Caki2 (cell line): Measurements from ENCODE around the gene CTU2. TPM values are rescaled to one million over a fixed set of nuclear protein-coding genes. Genes with fewer than 3 reads are reported as not detected.

Source experiments
- DNase-seq: peaks from one replicate; pipeline ENCODE4 v3.0.0-alpha.2; 2015; ENCODE audit warnings: low read depth
- in situ Hi-C: cut with HindIII; loops from 2 replicates; pipeline ENCODE4 v1.10.0; 2016; ENCODE audit warnings: low sequenced_read_pairs, low pct_unique_long_range_greater_than_20kb, mixed read lengths
- total RNA-seq: library from RNA; depleted of rRNA; stranded (reverse); fragments of >200 nt; shearing (Covaris generic); gene quantifications from 2 replicates; pipeline ENCODE4 v1.2.3, GENCODE V29; 2014; ENCODE audit warnings: low replicate concordance

The CTU2 gene
- total RNA-seq, 1 experiment from 2014 or later, result 36.2 TPM

GRCh38 chr16:88735616-88736015 lies 29.3 kb downstream of the CTU2 start:
- in situ Hi-C loops, result no loop called here
- DNase-seq, result no peak

DNA sequence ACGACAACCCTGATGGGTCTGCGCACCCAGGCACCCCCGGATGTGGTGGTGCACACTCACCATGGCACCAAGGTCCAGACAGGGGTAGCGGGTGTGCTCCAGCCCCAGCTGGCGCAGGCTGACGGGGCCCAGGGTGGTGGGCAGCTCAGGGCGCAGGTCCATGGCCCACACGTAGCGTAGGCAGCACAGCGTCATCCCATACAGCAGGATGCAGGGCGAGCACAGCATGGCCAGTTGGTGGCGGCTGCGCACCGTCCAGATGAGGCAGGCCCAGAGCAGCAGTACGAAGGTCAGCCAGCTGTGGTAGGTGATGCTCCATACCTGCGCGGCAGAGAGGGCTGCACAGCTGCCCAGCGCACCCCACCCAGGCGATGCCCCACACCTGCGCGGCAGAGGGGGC lies 29.8 kb downstream of the CTU2 start:
- no peak for DNase-seq
- in situ Hi-C loops, result no loop called here

DNA sequence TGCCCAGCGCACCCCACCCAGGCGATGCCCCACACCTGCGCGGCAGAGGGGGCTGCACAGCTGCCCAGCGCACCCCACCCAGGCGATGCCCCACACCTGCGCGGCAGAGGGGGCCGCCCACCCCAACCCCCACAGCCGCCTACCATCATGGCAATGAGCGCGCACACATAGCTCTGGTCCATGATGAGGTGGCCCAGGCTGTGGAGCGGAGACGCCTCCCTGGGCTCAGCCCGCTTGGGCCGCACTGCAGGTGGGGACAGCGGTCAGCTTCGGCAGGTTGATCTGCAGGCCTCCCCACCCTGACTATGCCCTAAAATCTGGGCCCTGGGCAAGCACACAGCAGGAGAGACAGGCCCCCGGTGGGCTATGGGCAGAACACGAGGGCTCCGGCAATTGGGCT lies 30.2 kb downstream of the CTU2 start:
- no peak for DNase-seq
- in situ Hi-C loops, result no loop called here

DNA sequence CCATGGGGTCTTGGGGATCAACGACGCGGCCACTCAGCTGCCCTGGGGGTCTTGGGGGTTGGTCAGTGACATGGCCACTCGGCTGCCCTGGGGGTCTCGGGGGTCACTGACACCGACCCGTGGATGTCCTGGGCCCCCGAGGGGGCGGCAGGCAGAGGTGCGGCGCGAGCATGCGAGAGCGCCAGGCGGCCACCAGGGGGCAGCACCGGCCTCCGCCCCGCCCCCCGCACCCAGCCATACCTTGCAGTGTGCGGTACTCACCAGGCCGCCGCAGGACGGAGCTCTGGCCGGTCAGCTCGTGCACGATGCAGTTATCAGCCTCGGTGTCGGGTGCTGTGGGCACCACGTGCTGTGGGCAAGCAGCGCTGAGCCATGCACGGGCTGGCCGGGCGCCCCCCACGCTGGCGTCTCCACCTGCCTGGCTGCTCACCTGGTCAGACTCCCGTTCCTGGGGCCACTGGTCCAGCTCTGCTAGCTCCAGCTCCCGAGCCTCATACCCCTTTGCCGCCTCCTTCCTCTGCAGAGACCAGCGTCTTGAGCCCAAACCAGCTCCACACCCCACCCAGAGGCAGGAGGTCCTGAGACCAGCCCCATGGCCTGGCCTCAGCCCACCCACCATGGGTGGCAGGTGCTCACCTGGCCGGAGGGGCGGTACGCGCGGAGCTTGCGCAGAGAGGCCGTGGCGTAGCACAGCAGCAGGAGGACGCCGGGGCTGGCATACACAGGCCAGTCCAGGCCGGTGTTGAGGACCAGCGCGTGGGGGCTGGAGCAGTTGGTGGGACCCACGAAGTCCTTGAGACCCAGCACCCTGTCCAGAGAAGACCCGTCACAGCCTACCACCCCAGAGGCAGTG lies 31.2 kb downstream of the CTU2 start:
- in situ Hi-C loops, result no loop called here
- peak; percentile 55 for DNase-seq

DNA sequence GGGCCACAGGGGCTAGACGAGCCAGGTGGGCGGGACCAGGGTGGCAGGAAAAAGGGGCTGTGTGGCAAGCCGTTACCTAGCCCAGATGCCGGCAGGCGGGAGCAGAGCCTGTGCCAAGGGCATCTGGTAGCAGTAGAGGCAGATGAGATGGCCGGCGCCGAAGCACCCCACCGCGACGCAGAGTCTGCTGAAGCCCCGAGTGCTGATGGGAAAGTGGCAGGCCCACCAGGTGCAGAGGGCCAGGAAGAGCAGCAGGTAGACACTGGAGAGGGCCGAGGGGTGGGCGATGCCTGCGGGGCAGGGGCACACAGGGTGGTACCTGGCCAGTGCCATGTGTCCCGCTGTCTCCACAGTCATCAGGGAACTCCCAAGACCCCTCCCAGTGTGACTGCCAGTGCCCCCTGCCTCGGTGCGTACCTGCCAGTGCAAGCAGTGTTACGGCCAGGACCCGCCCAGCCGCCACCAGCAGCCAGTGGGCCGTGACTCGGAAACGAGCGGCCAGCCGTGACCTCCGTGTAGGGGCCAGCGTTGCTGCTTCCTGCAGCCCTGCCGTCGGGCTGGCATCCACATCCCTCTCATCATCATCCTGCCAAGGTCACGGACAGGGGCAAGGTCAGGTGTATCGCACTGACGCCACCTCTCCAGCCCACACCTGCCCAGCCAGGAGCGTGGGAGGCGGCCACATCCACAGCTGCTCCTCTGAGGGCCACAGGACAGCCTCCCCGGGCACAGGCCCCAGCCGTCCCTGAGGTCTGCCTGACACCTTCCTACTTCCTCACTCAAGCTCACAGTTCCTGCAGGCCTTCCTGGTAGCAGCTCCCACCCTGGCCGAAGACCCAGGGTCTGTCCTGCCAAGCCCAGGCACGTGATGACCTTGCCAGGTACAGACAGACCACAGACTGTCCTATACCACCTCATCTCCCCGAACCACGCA lies 32.1 kb downstream of the CTU2 start:
- DNase-seq, result no peak
- in situ Hi-C loops, result no loop called here

- no peak for DNase-seq
- in situ Hi-C loops, result no loop called here
These were observed 33.1 kb downstream of the CTU2 start for GRCh38 chr16:88739139-88739976.

GRCh38 chr16:88739977-88740726 lies 33.8 kb downstream of the CTU2 start:
- in situ Hi-C loops, result no loop called here
- DNase-seq, result no peak

DNA sequence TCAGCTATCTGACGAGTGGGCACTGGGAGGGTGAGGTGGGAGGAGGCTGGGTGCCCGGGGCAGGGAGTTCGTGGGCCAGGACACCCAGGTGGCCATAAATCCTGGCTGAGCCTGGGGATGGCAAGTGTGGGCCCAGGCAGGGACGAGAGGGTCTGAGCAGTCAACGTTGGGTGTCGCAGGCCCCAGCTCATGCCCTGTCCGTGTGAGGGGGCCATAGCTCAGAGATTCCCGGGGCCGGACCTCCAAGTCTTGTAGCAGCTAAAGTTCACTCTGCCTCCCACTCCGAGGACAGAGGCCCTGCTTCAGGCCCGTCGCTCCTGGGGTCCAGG lies 34.4 kb downstream of the CTU2 start:
- in situ Hi-C loops, result no loop called here
- no peak for DNase-seq

DNA sequence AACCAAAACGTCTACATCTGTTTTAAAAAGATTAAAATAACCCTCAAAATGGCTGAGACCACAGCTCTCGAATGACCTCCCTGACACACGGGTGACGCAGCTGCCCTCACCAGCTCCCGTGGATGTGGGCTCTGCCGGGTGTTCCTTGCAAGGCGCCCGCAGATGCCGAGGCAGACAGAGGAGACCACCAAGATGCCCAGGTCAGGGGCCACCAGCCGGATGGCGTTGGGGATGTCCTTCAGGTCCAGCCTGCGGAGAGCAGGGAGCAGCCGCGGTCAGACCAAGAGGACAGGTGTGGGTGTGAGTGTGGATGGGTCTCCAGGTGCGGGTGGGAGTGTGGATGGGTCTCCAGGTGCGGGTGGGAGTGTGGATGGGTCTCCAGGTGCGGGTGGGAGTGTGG lies 35.1 kb downstream of the CTU2 start:
- no peak for DNase-seq
- in situ Hi-C loops, result no loop called here

- DNase-seq, result no peak
- in situ Hi-C loops, result no loop called here
These were observed 36.7 kb downstream of the CTU2 start for GRCh38 chr16:88742896-88743605.

DNA sequence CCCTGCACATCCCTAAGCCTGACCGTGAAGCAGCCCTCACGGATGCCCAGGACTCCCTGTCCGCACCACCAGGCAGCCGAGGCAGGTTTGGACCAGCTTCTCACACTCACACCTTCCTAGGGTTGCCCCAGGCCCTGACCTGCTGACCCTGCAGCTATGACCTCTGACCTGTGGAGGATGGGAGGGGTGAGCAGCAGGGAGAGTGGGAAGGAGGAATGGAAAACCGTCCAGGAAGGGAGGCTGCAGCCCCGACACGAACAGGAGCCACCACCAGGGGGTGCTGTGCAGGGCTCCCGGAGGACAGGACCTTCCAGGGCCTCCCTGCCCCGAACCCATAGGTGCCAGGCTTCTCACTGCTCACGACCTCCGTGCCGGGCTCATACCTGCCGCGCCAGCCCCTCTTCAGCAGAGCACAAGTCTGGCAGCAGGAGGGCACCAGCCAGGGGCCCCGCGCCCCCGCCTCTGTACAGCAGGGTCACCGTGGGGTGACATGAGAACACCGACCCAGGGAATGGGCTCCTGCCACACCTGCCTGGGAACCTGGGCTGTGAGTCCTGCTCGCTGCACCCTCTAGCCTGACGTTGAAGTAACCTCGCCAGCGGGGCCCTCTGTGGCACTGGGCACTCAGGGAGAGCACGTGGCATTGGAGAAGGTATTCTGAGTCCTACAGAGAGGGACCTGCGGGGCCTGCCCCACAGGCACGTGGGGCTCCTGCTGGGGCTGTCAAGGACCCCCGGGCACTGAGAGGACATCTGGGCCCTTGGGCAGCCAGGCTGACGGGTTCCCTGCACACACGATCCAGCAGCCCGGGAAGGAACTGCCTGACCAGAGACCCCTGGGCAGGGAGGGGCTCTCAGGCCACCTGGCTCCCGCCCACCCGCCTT lies 37.6 kb downstream of the CTU2 start:
- peak; percentile 47 for DNase-seq
- in situ Hi-C loops, result no loop called here

- in situ Hi-C loops, result no loop called here
- DNase-seq, result no peak
These were observed 38.5 kb downstream of the CTU2 start for GRCh38 chr16:88744577-88745521.

- DNase-seq, result no peak
- in situ Hi-C loops, result no loop called here
These were observed 40.2 kb downstream of the CTU2 start for GRCh38 chr16:88746506-88746905.

GRCh38 chr16:88747588-88748301 lies 41.4 kb downstream of the CTU2 start:
- in situ Hi-C loops, result no loop called here
- DNase-seq, result no peak

- in situ Hi-C loops, result no loop called here
These were observed 42.1 kb downstream of the CTU2 start for GRCh38 chr16:88748364-88748763.

More at GRCh38 chr16:88748364-88748763, 42.1 kb downstream of the CTU2 start:
- DNase-seq, result no peak
